ENCODE measurements around the gene COPZ2.

GRCh38 chr17:48044851-48045250, 7.3 kb upstream of the COPZ2 start:
- TF ChIP-seq CTCF (IDR thresholded peaks at IDR 0.05; ENCODE audit: borderline replicate concordance, extremely low read depth, low read length, poor library complexity, severe bottlenecking) (no peak), EZH2 (IDR thresholded peaks at IDR 0.05; ENCODE audit: borderline replicate concordance, low read depth, low read length, severe bottlenecking) (no peak)

Data from DND-41 (cell line).